GM18498 (cell line): Measurements from ENCODE around the gene WDSUB1.

ENCODE experiments used
- ATAC-seq: cut with Tn5 transposase; IDR thresholded peaks from one replicate; pipeline ENCODE4 v1.9.1; 2021; ENCODE audit warnings: mild to moderate bottlenecking, moderate library complexity; ENCODE audit not compliant: unreplicated experiment

WDSUB1 gene

DNA sequence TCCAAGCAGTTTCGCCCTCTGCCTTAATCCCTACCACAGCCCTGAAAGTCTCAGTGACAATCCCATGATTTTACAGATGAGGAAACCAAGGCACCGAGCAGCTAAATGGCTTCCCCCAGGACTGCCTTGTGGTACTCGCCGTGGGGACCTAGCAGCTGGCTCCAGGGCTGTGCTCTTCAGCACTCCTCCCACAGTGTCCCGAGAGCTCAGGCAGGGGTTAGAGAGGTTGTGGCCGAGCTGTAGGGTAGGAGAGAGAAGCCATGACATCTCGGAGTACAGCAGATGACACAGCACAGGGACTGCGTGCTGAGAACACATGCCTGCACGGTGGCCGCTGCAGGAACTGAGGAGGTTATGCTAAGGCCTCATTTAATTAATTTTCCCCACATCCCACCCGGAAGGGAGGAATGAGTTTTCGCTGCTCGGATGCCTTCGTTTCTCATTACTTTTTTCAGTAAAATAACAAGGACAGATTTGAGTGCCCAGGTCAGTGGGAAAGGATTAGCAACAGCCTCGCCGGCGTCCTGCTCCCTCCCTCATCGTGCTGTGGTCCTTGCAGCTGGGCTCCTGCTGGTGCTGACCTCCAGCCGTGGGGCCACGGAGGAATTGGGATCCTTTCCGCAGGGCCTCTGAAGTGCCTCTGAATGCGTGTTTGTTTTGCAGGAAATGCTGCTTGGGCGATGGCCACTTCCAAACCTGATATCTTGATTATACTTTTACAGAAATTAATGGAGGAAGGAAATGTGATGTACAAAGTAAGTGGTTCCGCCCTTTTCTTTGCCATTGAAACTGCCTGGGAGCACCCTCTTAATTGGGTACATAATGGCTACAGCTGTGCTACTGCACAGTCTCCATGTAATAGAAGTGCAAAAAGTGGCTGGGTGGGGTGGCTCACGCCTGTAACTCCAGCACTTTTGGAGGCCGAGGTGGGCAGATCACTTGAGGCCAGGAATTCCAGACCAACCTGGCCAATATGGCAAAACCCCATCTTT, 61.2 kb downstream of the WDSUB1 start:
- ATAC-seq = no peak

DNA sequence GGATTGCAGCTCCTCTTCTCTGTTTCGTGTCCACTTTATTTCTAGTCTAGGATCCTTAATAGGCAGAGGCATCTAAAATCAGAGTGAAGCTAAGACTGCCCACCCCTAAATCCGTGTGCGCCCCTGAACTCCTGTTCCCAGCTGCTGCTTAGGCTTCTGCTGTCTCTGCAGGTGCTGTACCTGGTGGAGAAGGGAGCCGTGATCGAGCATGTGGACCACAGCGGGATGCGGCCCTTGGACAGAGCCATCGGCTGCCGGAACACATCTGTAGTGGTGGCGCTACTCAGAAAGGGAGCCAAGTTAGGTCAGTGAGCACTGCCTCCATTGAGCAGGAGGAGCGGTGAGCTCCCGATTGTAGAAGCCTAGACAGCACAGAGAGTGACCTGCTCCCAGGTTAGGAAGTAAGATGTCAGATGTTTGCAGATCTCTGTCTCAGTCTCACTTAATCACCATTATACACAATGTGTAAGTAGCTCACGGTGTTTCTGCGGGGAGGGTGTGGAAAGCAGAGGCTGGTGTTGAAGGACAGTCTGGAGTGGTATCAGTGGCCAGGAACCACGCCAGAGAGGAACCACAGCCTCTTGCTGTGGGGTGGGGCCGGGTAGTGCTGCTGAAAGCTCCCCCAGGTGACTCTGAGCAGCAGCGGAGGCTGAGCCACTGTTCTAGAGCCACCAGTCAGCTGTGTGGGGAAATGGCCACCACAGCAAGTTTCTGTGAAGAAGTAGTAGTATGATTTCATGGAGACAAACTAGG, 62.3 kb downstream of the WDSUB1 start:
- no peak for ATAC-seq

DNA sequence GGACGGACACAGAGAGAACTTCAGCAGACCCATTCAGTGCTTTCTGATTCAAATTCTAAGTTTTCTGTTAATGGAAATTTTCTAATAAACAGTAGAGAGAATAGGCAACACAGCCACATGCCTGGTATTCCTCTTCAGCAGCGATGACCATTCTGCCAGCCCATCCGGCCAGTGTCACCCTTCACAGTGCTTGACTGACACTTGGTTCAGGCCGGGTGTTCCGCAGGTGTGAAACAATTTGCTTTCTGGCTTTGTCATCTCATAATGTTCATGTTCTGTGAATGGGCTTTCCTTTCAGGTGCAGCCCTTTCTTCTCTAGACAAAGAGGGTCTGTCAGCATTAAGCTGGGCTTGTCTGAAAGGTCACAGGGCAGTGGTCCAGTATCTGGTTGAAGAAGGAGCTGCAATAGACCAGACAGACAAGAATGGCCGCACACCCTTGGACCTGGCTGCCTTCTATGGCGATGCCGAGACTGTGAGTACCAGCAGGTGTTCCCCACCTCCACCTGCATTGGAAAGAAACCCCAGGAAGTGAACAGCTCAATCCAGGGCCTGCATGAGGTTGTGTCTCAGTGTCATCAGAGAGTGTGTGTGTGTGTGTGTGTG, 67.0 kb downstream of the WDSUB1 start:
- ATAC-seq = no peak

DNA sequence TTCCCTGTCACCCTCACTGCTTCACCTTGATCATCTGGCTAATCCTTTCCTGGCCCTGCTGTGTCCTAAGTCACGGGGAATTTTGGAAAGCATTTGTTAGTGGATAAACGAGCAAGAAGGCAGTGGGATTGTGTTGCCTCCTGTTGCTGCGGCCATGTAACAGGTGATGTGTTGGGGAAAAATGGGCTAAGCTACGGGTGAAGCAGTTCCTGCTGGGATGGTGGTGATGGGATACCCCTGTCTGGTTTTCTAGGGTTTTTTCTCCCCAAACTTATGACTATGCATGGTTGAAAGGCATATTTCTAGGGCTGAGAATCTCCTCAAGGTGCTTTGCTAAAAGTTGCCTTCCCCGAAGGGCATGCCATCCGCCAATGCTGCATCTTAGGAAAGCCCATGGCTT, 68.1 kb downstream of the WDSUB1 start:
- no peak for ATAC-seq

DNA sequence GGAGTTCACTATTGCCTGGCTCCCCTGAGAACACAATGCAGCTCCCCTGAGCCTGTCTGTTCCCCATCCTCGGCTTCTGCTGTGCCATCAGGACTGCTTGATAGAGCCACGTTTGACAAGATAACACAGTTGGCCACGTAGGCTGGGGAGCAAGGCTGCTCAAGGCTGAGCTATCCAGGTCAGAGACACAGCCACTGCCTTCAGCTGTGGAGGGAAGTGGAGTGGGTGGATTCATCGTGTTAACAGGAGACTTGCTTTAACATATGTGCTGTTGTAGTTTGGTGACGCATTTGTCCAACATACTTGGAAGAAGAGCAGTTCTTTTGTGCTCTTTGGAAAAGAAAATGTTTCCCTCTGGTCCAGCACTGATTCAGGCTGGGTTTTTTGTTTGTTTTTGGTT, 68.8 kb downstream of the WDSUB1 start:
- no peak for ATAC-seq

DNA sequence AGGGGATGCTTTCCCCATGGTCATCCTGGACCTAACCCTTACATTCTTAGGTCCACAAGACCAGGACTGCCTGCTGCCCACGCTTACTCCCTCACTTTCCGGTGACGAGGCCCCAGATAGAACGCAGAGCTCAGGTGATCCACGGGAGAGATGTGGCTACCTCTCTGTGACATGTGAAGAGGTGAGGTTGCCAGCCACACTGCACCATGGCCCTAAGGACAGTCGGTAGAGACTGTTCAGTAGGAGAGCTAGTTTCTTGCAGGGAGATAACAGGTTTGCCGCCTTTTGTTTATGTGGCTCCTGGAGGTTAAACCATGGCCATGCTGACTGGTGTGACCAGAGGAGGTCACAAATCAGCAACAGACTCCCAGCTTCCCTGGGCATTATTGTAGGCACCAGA, 71.4 kb downstream of the WDSUB1 start:
- ATAC-seq = no peak

DNA sequence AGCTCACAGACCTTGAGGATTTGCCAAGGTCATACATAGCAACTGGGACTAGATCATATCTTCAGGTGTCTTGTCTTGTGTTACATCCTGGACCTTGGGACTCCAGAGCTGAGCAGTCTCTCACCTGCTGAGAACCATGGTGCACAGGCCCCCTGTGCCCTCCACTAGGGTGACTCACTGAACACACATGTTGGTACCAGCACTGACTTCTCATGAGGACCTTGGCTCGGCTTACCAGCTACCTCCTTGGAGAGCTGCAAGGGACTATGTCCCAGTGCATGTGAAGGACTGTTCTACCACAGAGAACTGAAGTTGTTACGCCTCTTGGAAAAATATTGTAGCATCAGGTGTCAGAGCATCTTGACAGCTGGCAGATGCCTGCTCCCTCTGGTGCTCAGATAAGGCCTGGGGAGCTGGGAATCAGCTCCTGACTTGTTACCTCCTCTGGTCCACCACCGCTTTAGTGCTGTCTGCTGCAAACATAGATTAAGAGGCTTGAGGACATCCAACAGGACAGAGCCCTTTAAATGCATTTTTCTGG, 72.1 kb downstream of the WDSUB1 start:
- no peak for ATAC-seq

DNA sequence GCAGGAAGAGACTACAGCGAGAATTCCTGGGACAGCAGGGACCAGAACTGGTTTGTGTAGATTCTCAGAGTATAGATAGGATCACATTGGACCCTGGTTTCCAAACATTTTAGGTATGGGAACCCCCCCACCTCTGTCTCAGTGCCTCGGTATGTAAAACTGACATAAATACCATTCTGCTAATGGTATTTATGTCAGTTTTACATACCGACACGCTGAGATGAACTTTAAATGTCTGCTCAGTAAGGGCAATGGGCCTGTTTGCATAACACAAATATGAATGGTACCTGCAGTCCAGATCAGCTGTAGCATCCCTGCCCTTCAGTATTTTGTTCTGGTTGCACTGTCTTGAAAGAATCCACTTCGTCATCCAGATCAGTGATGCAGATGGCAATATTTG, 73.2 kb downstream of the WDSUB1 start:
- no peak for ATAC-seq

DNA sequence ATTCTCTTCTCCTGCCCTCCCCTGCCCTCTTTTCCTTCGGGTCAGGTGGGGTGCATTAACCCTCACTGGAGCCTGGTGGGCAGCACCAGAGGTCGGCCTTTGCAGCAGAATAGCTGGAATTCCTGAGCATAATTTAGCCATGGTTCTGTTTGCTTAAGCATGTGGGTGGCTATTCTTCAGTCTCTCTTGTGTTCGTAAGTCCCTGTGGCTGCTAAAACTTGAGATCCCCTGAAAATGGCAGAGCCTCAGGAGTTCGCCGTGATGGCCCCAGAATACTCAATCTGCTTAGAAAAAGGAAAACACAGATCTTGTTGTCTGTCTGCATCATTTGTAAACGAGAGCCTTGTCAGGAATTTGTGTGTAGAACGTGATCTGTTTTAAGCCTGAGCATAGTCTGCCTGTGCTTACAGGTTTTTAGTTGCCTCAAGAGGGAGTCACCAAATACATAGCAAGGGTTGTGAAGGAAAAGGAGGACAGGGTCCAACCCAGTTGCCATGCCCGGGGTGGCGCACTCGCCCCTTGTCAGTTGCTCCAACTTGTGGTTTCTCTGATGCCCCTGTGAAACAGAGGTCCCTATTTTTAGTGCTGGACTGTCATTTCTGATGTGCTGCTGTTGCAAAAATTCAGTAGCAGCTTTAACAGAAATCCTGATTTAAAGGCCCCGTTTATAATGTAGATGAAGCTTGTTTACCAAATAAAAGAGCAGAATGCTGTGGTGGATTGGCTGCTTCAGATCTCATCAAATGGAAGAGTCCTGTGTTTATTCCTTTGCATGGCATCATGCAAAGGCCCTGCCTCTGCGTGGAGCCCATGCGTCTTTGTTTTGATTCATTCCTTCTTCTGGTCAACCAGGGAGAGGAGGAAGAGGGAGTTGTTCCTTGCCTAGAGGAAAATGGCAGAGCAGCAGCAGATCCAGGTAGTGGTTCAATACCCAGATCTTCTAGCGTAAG, 74.8 kb downstream of the WDSUB1 start:
- no peak for ATAC-seq

DNA sequence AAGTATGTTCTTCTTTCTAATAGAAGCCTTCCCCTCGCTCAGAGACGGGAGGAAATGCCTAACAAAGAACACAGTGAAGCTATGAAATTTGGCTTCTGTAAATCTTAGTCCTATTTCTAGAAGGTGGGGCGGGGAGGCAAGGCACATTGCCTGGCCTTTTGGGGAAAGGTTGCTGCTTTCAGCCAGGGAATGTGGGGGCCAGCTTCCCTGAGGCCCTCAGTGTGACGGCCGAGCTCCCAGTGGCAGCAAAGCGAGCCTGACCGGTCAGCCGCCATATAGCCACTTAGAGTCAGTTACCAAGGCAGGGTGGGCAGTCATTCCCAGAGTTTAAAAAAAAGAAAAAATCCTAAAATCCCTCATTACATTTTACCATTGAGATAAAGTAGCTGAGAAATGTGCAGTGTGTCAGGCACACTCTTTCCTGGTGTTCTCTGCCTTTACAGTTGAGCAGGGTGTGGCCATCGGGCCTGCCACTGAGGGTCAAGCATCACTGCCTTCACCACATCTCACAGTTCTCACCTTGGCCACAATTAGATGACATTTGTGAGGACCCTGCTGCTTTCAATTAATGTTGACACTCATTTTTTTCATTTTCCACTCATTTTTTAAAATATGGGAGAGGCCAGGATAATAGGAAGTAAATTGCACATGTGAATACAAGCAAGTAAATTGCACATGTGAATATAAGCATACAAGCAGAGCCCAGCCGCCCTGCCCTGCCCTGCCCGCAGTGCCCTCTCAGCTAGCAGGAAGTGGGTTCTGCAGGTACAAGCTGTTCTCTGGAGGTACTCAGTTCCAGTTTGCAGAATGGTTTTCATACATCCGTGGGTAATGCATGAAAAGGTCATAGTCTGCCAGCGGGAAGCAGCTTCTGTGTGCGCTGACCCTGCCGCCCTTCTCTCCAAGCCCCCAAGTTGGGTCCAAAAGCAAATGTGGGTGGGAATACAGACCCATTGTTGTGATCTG, 76.9 kb downstream of the WDSUB1 start:
- ATAC-seq = peak; percentile 91

DNA sequence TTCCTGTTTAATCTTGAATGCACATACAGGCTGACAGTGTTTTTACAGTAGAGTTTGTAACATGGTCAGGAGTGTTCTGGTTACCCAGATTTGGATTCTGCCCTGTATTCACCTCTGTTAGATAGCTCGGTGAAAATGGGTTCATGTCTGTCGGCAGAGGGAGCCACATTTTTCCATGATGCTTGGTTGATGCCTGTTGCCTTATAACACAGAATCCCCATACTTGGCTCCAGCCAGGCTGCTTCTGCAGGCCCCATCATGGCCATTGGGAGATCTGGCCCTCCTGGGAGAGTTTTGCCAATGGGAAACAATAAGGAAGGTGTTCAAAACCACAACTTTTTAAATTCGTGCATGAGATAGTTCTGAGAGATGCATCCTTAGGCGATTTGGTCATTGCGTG, 78.1 kb downstream of the WDSUB1 start:
- no peak for ATAC-seq

DNA sequence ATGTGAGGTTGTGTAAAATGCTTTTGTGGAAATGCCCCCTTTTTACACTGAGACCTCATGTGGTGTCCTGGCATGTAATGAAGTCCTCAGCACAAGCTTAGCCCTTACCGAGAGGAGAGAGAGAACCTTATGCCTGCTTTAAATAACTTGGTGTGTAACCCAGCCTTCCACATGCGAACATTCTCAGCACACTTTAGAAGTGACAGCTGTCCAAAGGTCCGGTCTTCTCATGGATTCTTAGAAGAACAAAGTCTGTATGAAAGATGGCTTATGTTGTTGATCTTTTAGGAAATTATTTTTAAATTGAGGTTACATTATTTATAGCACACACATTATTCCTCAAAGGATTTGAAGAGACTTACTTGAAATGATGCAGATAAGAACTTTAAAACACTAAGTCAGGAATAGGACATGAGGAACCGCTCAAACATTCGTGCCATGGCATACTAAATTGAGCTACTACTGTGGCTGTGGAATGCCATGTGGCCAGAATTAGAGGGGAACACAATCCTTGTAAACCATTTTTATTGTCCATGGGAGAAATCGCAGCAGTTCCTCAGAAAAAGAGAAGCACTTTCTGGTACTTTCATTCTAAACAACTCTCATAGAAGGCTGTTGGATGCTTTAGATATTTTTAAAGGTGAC, 79.6 kb downstream of the WDSUB1 start:
- no peak for ATAC-seq

DNA sequence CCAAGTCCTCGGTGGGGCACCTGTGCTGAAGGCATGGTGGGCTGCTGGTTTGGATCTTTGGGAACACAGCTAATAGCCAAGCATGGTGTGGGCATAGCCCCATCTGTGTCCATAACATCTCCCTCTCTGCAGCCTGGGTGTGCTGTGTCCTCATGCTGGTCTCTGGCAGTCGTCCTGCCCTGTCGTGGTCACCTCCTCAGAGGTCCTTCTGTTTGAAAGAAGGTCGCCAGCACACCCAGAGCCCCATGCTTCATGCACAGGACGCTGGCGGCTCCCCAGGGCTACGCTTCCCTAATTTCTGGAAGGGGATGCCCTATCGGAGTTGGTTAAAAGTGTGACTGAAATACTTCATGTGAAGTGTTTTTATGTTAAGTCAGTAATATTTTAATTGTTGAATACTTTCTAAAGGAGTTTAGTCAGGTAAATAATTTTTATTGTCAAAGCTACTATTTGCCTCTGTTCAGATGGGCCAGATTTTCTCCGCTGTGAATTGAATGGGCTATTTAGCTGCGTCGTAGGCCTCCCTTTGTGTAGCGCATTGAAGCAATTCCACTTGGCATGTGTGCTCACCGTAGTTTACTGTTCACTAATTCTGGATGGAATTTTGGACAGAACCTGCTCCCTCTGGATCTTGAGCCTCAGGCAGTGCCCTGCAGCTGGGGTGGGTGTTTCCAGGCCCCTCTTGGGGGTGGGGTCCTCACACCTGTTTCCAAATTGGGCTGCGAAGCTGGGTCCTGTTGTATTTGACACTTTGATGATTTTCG, 81.9 kb downstream of the WDSUB1 start:
- no peak for ATAC-seq

DNA sequence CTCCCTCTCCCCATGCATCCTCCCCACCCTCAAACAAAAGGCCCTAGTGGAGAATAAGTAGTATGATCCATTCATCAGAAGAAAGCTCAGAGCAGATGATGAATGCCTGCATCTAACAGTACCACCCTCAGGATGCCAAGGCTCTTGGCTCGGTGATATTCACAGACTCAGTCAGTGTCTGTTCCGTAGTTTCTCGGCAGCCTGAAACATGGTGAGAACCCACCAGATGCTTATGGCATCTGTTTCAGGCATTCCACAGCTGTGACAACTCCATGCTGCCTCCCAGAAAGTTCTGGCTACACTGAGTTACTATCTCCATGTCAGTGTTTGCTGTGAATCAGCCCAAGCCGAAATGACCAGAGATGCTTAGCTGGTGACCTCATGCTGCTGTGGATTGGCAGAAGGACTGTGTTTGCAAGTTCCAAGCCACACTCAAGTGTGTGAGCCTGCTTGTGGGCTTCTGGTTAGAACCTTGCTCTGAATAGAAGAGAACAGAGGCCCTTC, 83.9 kb downstream of the WDSUB1 start:
- no peak for ATAC-seq

DNA sequence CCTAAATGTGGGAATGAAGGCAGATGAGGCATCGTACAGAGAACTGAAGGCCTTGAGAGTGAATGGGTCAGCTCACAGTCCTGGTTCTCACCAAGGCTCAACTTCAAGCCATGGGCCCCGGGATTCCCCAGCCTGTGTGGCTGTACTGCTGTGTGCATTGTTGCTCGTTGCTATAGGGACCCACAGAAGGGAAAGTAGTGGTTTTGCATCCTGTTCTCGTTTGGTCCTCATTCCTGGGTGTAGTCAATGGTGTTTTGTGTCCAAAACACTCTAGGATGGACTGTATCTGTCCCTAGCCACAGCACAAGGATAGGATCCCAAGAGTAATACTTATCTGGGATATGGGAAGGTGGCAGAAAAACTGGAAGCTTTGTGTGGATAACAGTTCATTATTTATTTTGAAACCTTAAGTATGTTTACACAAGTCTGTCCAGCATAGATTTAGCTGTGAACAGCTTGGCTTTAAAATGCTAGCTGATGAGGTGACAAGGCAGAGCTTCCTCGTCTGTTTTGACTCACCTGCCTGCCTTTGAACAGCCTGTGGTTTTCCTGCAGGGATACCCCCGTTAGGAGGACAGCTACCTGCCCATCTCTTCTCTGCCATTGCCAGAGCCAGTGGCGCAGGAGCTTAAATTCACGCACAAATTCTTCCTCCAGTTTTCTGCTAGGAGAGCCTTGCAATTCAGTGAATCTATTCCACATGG, 85.0 kb downstream of the WDSUB1 start:
- ATAC-seq = peak; percentile 99

DNA sequence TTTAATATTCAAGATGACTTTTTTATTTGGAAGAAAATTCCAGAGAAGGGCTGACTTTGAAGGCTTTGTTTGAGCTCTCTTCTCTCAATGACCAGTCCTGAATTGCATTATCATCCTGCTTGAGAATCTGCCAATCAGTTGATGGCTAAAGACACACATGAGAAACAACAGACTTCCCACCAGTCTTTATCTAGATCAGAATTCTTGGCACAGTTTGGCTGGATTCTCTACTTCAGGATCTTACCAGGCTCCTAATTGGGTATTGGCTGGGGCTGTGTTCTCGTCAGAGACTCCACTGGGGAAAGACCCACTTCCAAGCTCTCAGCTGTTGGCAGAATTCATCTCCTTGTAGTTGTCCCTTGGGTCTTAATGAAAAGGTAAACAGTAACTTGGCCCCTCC, 86.0 kb downstream of the WDSUB1 start:
- no peak for ATAC-seq
